ENCODE data around the gene BCL6B.

- TF ChIP-seq TAF1 (IDR thresholded peaks at IDR 0.05; ENCODE audit: low read depth), result no peak
- TF ChIP-seq NFIC (IDR thresholded peaks at IDR 0.05), result no peak
- no peak for TF ChIP-seq CEBPB (IDR thresholded peaks at IDR 0.05)
- TF ChIP-seq CREB1 (IDR thresholded peaks at IDR 0.05; ENCODE audit: low read depth), result no peak
- no peak for TF ChIP-seq TEAD4 (IDR thresholded peaks at IDR 0.05)
Observed at GRCh38 chr17:7017827-7018200, 5.0 kb upstream of the BCL6B start.

Measured in Ishikawa (cell line).